ENCODE measurements around the gene CHMP1A.
"Not testable (repeated sequence)": the region's sequence is repeated elsewhere in the genome, so short reads cannot be mapped to it uniquely, and the experiment has no call there.

Gene CHMP1A

DNA sequence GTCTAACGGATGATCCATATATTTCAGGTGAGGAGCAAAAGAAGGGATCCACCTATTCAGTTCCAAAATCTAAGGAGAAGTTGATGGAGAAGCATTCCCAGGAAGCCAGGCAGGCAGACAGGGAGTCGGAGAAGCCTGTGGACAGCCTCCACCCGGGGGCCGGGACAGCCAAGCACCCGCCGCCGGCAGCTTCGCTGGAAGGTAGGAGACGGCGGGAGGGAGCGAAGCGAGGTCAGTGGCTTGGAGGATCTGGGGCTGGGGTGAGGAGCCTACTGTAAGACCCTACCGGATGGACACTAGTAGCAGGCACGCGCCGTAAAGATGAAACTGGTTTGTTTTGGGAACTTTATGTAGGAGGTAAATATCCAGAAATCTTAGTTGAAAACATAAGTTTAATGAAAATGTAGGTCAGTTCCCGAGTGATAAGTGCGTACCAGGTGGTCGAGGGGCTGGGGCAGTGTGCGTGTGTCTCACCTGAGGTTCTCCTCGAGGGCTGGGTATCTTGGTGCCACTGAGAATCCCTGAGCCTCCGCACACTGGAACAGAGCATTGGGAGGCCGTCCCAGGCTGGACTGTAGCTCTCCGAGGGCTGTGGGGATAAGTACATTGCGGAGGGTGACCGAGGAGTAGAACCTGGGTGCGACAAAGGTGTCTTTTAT, 842 bp upstream of the CHMP1A start:
- DNase-seq (ENCODE audit: low spot score), result no peak

DNA sequence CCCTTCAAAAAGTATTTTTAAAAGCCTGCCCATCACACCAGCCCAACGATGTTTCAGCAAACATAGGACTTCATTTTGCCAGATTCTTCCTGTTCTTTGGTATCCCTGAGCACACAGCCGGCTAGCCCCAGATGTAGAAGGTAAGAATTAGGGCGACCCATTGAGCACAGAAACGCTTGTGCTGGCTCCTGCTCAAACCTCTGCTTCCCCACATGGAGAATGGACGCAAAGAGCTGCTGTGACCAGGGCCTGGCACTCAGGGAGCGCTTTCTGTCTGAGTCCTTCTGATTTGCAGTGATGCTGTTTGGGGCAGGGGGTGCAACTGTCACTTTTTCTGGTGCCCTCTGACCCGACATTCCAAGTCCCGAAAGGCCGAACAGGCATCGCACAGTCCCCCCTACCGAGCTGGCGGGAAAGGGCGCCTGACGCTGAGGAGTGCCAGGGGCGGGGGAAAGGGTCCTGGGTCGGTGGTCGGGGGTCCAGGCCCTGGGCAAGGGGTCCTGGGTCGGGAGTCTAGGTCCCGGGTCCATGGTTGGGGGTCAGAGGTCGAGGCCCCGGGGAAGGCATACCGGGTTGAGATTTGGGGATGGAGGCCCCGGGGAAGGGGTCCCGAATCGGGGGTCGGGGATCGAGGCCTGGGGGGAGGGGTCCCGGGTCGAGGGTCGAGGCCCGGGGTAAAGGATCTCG, 930 bp downstream of the CHMP1A start:
- no peak for DNase-seq (ENCODE audit: low spot score)

DNA sequence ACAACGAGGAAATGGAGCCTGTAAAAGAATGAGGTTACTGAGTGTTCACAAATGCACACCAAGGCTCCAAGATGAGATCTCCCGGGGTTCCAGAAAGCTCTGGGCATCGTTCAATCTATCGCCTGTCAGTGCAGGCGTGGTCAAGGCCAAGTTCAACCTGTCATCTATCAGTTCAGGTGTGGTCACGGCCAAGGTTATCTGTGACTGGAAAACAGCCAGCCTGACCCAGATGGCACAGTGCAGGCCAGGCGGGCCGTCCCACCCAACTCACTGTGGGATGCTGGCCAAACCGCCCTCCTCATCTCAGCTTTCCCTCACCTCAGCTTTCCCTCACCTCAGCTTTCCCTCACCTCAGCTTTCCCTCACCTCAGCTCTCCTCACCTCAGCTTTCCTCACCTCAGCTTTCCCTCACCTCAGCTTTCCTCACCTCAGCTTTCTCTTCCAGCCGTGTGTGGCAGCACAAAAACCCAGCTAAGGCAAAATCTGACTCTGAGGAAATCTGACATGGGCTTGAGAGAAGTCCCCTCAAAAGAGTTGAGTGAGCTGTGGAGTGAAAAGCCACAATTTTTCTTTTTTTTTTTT, 2.4 kb downstream of the CHMP1A start:
- no peak for DNase-seq (ENCODE audit: low spot score)

DNA sequence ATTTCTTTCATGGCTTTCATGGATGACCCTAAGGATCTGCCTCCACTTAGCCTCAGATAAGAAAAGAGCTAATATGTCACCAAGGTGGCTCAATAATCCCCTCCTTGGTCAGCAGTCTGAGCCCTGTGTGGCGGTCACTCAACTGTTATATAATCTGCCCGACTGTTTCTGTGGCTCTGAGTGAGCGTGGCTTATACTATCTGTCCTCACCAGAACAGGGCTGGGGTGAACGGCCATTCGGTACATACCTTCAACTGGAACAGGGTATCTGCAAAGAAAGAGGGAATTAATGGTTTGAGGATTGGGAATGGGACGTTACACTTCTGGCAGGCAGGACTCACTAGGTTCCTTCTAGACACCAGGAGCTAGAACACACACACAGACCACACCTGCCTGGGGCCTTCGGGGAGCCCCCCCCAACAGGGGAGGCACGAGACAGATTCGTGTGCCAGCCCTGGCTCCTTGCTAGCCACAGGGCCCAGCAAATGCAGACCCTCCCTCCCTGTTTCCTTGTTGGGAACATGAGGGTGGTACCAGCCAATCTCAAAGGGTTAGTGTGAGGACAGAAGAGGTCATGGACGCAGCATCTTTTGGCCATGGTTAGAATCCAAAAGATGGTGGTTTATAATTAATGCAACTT, 3.7 kb downstream of the CHMP1A start:
- no peak for DNase-seq (ENCODE audit: low spot score)

DNA sequence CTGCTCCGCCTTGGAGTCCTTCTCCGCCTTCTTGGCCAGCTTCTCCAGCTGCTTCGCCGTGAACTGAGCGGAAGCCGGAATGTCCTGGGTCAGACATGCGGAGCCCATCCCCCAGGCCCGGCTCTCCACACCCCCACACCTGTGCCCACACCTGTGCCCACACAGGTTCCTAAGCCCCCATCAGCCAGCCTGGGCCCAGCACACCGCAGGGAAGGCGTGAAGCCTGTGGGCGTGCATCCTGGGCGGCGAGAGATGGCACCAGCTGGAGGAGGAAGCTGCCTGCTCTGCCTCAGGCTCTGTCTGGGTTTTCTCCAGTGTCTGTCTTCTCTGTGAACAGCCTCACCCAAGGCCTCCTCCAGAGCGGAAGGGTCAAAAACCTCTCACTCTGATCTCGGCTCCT, 5.9 kb downstream of the CHMP1A start:
- DNase-seq (ENCODE audit: low spot score), result no peak

DNA sequence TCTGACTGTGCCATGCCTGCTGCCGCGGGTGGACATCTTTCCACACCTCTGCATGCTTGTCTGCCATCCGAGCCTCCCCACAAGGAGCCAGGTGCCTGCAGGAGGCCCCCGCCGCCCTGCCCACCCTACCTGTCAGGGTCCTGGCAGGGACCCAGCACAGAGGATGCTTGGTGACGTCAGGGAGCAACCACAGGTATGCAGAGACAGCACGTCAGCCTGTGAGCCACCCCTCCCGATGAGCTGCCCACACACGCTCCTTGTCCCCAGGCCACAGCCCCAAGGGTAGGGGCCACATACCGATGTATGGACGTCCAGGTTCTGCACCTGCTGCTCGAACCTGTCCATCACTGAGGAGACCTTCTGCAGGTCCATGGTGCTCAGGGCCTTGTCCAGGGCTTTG, 10.6 kb downstream of the CHMP1A start:
- no peak for DNase-seq (ENCODE audit: low spot score)

DNA sequence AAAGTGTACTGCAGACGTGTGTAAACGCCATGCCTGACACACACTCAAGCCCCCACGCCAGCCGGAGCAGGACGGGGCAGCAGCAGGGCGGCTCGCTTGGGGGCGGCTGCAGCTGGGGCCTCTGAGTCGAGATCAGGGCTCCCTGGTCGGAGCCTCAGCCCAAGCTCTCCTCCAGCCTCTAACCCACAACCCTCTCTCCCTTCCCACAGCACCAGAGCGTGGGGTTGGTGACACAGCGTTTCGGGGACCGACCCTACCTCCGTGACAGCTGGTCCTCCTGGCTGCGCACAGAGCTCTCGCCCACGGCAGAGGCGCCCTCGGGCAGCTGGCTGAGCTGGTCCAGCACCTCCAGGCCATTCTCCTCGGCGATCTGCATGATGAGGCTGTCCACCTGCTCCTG, 11.2 kb downstream of the CHMP1A start:
- no peak for DNase-seq (ENCODE audit: low spot score)

DNA sequence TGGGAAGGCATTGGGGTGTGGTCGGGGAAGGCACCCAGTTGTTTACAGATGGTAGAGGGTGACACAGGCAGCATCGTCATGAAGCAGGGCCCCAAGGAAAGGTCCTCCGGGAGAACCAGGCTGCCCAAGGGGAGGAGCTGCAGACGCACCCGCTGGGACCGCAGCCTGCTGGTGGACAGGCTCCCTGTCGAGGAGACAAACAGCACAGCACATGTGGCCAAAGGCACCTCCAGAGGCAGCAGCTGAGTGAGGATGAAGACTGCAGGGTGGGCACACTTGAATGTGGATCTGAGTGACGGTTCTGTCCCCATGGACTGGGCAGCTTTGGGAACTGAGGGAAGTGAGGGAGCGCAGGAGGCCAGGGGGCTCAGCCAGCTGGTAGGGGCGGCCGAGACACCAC, 12.4 kb downstream of the CHMP1A start:
- DNase-seq (ENCODE audit: low spot score), result no peak

DNA sequence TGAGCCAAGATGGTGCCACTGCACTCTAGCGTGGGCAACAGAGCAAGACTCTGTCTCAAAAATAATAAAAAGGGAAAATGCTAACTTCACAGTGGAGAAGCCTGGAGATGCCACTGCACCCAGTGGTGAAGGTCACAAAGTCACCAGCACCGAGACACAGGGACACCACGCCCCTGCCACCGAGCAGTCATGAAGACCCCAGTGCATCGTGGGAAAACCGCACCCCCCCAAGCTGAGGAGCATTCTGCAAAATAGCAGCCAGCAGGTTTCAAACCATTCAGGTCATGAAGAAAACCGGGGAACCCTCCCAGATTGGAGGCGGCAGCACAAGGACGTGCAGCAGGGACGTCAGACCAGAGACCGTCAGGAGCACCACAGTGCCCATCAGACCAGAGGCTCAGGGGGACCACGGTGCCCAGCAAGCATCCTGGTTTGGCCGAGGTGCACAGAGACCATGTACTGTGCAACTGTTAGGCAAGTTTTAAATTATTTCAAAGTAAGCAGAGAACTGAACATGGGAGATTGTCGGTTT, 13.7 kb downstream of the CHMP1A start:
- no peak for DNase-seq (ENCODE audit: low spot score)

DNA sequence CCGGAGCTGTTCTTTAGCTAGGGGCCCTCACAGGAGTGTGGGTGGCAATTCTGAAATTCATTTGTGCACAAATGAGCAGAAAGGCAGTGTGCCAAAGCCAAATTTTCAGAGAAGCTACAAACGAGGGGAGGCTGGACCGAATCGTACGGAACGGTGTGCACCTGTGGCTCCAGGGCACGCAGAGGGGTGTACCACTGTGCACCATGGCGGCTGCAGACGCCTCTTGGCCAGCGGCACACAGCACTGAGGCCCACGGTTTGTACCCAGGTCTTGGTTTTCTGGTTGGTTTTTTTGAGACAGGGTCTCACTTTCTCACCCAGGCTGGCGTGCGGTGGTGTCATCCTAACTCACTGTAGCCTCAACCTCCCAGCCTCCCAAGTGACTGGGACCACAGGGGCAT, 14.9 kb downstream of the CHMP1A start:
- no peak for DNase-seq (ENCODE audit: low spot score)

DNA sequence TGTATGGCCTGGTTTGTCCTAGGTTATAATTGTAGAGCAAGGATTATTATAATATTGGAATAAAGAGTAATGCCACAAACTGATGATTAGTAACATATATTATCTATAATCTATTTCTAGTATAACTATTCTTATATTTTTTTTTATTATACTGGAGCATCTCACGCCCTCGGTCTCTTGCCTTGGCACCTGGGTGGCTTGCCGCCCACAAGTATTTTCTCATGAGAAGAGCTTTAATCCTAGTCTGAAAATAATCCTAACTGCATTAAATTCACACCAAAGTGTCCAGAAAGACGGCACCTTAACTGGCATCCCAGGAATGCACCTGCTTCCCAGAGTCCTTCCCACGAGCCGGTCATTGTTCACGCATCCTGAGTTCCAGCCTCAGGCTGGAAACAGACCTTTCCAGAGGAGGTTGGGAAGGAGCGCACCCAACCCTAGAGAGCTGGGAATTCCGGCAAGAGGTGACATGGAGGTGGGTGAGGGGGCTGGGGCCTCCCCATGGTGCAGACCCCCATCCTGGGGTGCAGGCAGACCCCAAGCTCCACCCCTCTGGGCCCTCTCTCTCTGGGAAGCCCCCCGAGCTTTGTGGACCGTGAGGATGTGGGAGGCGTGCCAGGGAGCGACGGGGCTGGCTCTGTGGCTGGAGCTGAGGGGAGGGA, 15.9 kb downstream of the CHMP1A start:
- no peak for DNase-seq (ENCODE audit: low spot score)

DNA sequence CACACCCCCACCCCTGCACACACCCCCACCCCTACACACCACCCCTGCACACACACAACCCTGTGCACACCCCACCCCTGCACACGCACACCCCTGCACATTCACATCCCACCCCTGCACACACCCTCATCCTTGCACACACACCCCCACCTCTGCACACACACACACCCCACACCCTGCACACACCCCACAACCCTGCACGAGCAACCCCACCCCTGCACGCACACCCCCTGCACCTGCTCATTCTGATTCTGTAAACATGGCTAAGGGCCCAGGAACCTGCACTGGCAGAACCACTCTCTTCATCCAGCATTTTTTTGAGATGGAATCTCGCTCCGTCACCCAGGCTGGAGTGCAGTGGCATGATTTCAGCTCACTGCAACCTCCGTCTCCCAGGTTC, 18.1 kb downstream of the CHMP1A start:
- no peak for DNase-seq (ENCODE audit: low spot score)

DNA sequence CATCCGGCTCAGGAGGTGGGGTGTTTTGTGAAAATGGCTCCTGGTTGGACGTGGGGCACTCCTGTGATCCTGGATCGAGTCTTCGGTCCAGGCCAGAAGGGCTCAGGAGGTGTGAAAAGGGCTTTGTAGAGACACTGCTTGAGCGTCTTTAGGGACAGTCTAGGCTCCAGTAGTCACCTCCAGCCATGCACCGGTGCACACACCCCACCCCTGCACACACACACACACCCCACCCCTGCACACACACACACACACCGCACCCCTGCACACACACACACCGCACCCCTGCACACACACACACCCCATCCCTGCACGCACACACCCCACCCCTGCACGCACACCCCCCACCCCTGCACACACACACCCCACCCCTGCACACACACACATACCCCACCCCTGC, 19.1 kb downstream of the CHMP1A start:
- no peak for DNase-seq (ENCODE audit: low spot score)

DNA sequence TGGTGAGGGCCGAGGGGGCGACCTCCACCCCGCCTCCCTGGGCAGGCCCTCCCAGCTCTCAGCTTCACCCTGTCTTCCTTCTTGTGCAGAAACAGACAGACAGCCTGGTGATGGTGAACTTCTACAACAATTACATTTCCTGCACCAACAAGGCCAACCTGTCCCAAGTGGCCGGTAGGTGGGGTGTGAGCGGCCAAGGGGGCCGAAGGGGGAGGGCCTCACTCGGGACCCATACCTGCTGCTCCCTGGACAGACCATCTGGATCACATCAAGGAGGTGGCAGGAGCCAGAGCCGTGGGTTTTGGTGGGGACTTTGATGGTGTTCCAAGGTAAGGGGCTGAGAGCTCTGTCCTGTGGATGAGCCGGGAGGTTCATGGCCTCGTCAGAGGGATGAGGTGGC, 20.1 kb downstream of the CHMP1A start:
- DNase-seq (ENCODE audit: low spot score), result no peak

DNA sequence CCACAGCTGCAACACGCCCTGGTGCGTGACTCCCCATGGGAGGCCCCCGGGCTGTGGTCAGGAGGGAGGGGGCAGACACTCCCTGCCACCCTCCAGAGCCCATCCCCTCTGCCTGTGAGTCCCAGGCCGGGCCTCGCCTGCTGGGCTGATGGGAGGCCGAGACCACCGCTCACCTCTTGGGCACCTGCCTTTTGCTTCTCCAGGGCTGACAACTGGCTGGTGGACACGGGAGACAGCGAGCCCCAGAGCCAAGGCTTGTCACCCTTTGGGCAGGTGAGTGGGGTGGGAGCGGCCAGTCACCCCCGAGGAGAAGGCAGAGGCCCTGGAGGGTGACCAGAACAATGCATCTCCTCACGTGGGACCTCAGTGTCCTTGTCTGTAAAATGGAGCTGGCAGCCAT, 20.8 kb downstream of the CHMP1A start:
- DNase-seq (ENCODE audit: low spot score), result no peak

DNA sequence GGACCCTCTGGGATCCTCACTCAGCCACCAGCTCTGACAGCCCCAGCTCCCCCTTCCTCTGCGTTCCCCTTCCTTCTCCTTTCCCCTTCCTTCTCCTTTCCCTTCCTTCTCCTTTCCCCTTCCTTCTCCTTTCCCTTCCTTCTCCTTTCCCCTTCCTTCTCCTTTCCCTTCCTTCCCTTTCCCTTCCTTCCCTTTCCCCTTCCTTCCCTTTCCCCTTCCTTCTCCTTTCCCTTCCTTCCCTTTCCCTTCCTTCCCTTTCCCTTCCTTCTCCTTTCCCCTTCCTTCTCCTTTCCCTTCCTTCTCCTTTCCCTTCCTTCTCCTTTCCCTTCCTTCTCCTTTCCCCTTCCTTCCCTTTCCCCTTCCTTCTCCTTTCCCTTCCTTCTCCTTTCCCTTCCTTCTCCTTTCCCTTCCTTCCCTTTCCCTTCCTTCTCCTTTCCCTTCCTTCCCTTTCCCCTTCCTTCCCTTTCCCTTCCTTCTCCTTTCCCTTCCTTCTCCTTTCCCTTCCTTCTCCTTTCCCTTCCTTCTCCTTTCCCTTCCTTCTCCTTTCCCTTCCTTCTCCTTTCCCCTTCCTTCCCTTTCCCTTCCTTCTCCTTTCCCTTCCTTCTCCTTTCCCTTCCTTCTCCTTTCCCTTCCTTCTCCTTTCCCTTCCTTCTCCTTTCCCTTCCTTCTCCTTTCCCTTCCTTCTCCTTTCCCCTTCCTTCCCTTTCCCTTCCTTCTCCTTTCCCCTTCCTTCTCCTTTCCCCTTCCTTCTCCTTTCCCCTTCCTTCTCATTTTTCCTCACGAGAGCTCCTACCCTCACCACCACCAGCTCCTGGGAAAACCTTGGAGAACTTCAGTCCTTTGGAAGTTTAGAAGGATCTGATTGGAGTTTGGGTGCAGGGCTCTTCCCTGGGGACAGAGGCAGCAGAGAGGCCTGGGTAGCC, 22.8 kb downstream of the CHMP1A start:
- DNase-seq (ENCODE audit: low spot score), result not testable (repeated sequence)

DNA sequence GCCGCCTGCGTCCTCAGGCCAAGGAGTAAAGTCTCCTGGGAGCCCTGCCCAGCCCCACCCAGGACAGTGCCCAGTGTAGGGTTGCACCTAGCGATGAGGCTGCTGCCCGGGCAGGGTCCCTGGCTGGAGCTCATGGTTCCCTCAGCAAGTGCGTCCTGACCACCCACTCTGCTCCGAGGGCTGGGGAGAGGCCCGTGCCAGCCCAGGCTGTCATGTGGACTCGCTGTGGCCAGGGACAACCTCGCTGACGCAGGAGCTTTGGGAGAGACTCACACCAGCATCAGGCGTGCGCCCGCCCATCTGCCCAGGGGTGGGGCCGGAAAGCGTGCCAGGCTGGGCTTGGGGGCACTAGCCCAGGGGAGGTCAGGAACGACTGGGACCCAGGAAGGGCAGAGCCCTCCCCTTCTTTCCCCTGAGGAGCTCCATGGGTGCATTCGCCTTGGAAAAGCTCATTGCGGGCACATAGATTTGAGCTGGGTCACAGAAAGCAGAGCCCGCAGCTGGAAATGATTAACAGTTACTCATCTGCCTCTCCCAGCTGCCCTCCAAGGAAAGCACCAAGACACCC, 24.4 kb downstream of the CHMP1A start:
- DNase-seq (ENCODE audit: low spot score), result no peak

DNA sequence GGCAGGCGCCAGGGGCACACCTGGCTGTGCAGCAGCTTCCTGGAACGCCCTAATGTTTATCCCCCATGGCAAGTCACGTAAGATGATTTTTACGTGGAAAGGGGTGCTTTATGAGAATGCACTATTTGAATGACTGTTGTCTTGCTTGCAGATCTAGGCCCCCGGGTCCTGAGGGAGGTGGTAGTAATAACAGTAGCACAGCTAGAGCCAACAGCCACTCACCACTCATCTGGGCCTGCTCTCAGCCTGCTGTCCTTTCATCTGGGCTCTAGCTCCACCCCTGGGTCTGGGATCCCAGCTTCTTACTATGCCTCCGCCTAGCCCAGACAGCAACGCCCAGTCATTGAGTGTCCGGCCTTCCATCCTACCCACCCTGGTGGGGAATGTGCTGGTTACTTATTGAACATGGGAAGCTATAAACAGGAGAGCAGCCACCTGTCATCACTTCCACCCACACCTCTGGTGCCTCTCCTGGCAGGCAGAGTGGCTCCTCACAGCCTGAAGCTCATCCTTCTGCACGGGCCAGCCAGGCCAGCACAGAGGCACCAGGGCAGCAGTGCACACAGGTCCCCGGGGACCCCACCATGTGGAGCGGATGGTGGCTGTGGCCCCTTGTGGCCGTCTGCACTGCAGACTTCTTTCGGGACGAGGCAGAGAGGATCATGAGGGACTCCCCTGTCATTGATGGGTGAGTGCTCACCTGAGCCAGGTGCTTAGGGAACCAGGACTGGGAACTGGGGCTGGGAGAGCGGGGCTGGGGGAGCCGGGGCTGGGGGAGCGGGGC, 27.5 kb downstream of the CHMP1A start:
- no peak for DNase-seq (ENCODE audit: low spot score)

DNA sequence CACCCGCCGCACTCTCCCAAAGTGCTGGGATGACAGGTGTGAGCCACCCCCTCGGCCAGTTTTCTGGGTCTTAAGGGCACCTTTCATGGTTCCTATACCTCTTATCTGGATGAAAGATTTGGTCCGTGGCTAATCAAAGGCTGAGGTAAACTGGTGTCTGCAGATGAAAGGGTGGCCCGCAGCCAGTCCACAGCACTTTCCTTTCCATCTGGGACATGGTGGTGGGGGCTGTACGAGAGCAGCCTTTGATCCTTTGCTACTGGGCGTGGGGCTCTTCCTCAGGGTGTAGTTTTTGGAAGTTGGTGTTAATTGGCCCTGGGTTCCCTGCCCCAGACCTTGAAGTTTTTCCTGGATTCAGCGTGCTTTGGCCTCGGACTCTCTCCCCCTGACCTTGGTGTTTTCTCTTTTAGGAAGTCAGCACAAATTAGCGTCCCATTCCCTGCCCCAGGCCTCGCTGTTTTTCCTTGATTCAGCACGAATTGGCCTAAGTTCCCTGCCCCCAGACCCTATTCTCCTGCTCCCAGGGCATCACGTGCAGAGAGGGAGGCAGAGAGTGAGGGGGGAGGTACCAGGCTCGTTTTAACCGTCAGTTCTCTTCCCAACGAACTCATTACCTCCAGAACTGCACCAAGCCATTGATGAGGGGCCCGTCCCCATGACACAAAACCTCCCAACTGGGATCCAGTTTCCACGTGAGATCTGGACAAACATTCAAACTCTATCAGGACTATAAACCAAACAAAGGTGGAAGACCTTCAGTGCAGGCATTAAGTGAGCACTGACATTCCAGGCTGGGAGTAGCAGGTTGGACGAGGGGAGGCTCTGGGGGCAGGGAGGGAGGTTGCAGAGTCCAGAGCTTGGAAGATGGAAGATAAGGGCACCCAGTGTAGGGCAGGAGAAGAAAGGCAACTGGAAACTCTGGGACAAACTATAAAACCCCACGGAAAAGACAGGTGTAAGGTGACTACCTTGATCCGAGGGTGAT, 32.4 kb downstream of the CHMP1A start:
- no peak for DNase-seq (ENCODE audit: low spot score)
